Stimulated activated CD8-positive, alpha-beta memory T cell treated with anti-CD3 and anti-CD28 coated beads, Interleukin-2, amount 100 ng/mL, for 1 hour (primary cell): ENCODE measurements around the gene NLK.

Experiments used
- DNase-seq, 2 donors: peaks; one replicate each; pipeline ENCODE4 v3.0.0-alpha.2; 2020; ENCODE audit warnings: low read depth in 2 of 2

Gene NLK

GRCh38 chr17:28040406-28040805, 2.1 kb upstream of the NLK start:
- no peak for DNase-seq

GRCh38 chr17:28041068-28041843, 1.2 kb upstream of the NLK start:
- DNase-seq: peak; percentile 98 to 99

GRCh38 chr17:28041844-28042656, 427 bp upstream of the NLK start:
- no peak for DNase-seq

- no peak for DNase-seq
Observed at GRCh38 chr17:28042721-28043291, 329 bp downstream of the NLK start.

- no peak for DNase-seq
Observed at GRCh38 chr17:28043296-28043695, 819 bp downstream of the NLK start.

- no peak for DNase-seq
Observed at GRCh38 chr17:28043741-28044140, 1.3 kb downstream of the NLK start.

GRCh38 chr17:28045304-28045703, 2.8 kb downstream of the NLK start:
- DNase-seq: no peak

GRCh38 chr17:28046034-28046825, 3.8 kb downstream of the NLK start:
- no peak for DNase-seq

- DNase-seq: no peak
Observed at GRCh38 chr17:28047806-28048205, 5.3 kb downstream of the NLK start.

- no peak for DNase-seq
Observed at GRCh38 chr17:28049071-28049470, 6.6 kb downstream of the NLK start.

GRCh38 chr17:28053044-28053670, 10.7 kb downstream of the NLK start:
- no peak for DNase-seq

- no peak for DNase-seq
Observed at GRCh38 chr17:28053725-28054124, 11.2 kb downstream of the NLK start.

- no peak for DNase-seq
Observed at GRCh38 chr17:28055546-28056275, 13.2 kb downstream of the NLK start.

GRCh38 chr17:28056276-28056620, 13.8 kb downstream of the NLK start:
- no peak for DNase-seq

- DNase-seq: no peak
Observed at GRCh38 chr17:28057731-28058246, 15.3 kb downstream of the NLK start.

- DNase-seq: no peak
Observed at GRCh38 chr17:28059675-28060074, 17.2 kb downstream of the NLK start.

- DNase-seq: no peak
Observed at GRCh38 chr17:28065706-28066105, 23.2 kb downstream of the NLK start.

GRCh38 chr17:28069061-28069460, 26.6 kb downstream of the NLK start:
- DNase-seq: no peak

- no peak for DNase-seq
Observed at GRCh38 chr17:28071179-28071578, 28.7 kb downstream of the NLK start.

GRCh38 chr17:28071891-28072606, 29.6 kb downstream of the NLK start:
- no peak for DNase-seq
